WTC11 (cell line): ENCODE results near the gene MERTK. TPM values are rescaled to one million over a fixed set of nuclear protein-coding genes. Genes with fewer than 3 reads are reported as not detected.

Source experiments
- ATAC-seq: fragments of 200-7000 bp; cut with Tn5 transposase; 2 replicates; pipeline ENCODE4 v1.10.0; 2021; ENCODE audit warnings: mild to moderate bottlenecking, moderate library complexity
- CTCF ChIA-PET: fragments of 300-600 bp; sonication (Branson Sonifier 250); formaldehyde crosslinking; loops from one replicate; lab custom pipeline; 2021; ENCODE audit warnings: antibody characterized with exemption; lab: Charles Lee
- POLR2A ChIA-PET: fragments of 350-600 bp; sonication (Branson Sonifier 250); formaldehyde crosslinking; loops from one replicate; lab custom pipeline; 2021; ENCODE audit warnings: antibody characterized with exemption; lab: Charles Lee
- DNase-seq: peaks from one replicate; pipeline ENCODE4 v3.0.0; 2021; ENCODE audit warnings: low spot score
- H3K27ac Mint-ChIP-seq: 2 replicates; pipeline ENCODE4 v1.8.0; 2021; ENCODE audit warnings: mixed read lengths
- H3K27me3 Mint-ChIP-seq: 2 replicates; pipeline ENCODE4 v1.8.0; 2021; ENCODE audit warnings: low read depth, mild to moderate bottlenecking, moderate library complexity, mixed read lengths
- H3K36me3 Mint-ChIP-seq: 2 replicates; pipeline ENCODE4 v1.8.0; 2021; ENCODE audit warnings: mixed read lengths
- H3K4me1 Mint-ChIP-seq: 2 replicates; pipeline ENCODE4 v1.8.0; 2022; ENCODE audit warnings: mixed read lengths
- H3K4me3 Mint-ChIP-seq: 2 replicates; pipeline ENCODE4 v1.8.0; 2021; ENCODE audit warnings: mild to moderate bottlenecking, moderate library complexity, mixed read lengths
- H3K9me3 Mint-ChIP-seq: 2 replicates; pipeline ENCODE4 v1.8.0; 2021; ENCODE audit warnings: mixed read lengths
- EMX1 ChIP-seq: fragments of 250-450 bp; sonication (Bioruptor Pico); IDR thresholded peaks from 2 replicates; pipeline ENCODE4 v1.8.0; 2021; ENCODE audit warnings: mild to moderate bottlenecking
- ERG ChIP-seq: fragments of 250-450 bp; sonication (Bioruptor Pico); IDR thresholded peaks from 2 replicates; pipeline ENCODE4 v1.8.0; 2021; ENCODE audit warnings: mild to moderate bottlenecking
- FOXP1 ChIP-seq: sonication (generic); formaldehyde crosslinking; IDR thresholded peaks from 2 replicates; pipeline ENCODE4 v1.8.0; 2022; ENCODE audit warnings: missing genetic modification reagents, mild to moderate bottlenecking, moderate library complexity, borderline replicate concordance
- FOXP4 ChIP-seq: sonication (generic); formaldehyde crosslinking; IDR thresholded peaks from 2 replicates; pipeline ENCODE4 v1.8.0; 2022; ENCODE audit warnings: mild to moderate bottlenecking, missing genetic modification reagents
- JUN ChIP-seq: sonication (generic); formaldehyde crosslinking; IDR thresholded peaks from 2 replicates; pipeline ENCODE4 v1.8.0; 2023; ENCODE audit warnings: mild to moderate bottlenecking, missing genetic modification reagents
- NFE2L1 ChIP-seq: sonication (generic); formaldehyde crosslinking; IDR thresholded peaks from 2 replicates; pipeline ENCODE4 v1.8.1; 2023; ENCODE audit warnings: missing genetic modification reagents
- OVOL2 ChIP-seq: fragments of 250-450 bp; sonication (Bioruptor Pico); IDR thresholded peaks from 2 replicates; pipeline ENCODE4 v1.9.0; 2021; ENCODE audit warnings: mild to moderate bottlenecking, borderline replicate concordance
- PRDM15 ChIP-seq: sonication (generic); formaldehyde crosslinking; IDR thresholded peaks from 2 replicates; pipeline ENCODE4 v1.8.0; 2022; ENCODE audit warnings: missing genetic modification reagents
- SP1 ChIP-seq: sonication (generic); formaldehyde crosslinking; conservative IDR thresholded peaks from 2 replicates; pipeline ENCODE4 v1.8.1; 2022; ENCODE audit warnings: missing genetic modification reagents
- TEAD4 ChIP-seq: sonication (generic); formaldehyde crosslinking; IDR thresholded peaks from 2 replicates; pipeline ENCODE4 v1.8.0; 2022; ENCODE audit warnings: mild to moderate bottlenecking, missing genetic modification reagents
- TP53 ChIP-seq: sonication (generic); formaldehyde crosslinking; IDR thresholded peaks from 2 replicates; pipeline ENCODE4 v1.8.1; 2023; ENCODE audit warnings: mild to moderate bottlenecking, missing genetic modification reagents
- ZNF512 ChIP-seq: sonication (generic); formaldehyde crosslinking; IDR thresholded peaks from 2 replicates; pipeline ENCODE4 v1.8.1; 2022; ENCODE audit warnings: missing genetic modification reagents, borderline replicate concordance
- total RNA-seq: library from RNA; stranded (reverse); gene quantifications from 3 replicates; pipeline ENCODE4 v1.2.3, GENCODE V29; 2021
- TF ChIP-seq, protein P1 (sequence below): sonication (generic); formaldehyde crosslinking; IDR thresholded peaks from 2 replicates; pipeline ENCODE4 v1.8.0; 2023; ENCODE audit warnings: missing genetic modification reagents
- TF ChIP-seq, protein P2 (sequence below): fragments of 200-600 bp; IDR thresholded peaks from 2 replicates; pipeline ENCODE4 v1.8.0; 2022; ENCODE audit warnings: antibody characterized with exemption
- TF ChIP-seq, protein P3 (sequence below): sonication (generic); formaldehyde crosslinking; IDR thresholded peaks from 2 replicates; pipeline ENCODE4 v1.8.1; 2022; ENCODE audit warnings: mild to moderate bottlenecking, moderate library complexity, missing genetic modification reagents

MERTK gene
- total RNA-seq, 1 experiment from 2014 or later, result 6.9 TPM

DNA sequence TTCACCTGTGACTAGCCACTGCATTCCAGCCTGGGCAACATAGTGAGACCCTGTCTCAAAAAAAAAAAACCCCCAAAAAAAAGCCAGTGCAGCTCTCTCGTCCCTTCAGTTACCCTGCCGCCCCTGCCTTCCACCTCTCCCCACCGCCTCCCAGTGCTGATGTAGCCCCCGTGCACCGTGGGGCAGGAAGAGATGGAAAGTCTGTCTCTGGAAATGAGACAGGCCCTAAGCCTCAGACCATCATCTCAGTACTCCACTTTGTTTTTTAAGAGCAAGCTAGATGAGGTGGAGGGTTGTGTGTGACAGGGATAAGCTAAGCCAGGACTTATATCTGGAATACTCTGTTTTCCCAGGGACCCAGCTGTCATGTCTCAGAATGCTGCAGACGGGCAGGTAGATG lies 32.0 kb downstream of the MERTK start:
- Mint-ChIP-seq H3K9me3 (peaks cover 19% of the 10 kb centered on the region), H3K27ac (no peak overlapping the region), H3K27me3 (no peaks in the 10 kb centered on the region), H3K4me1 (peaks cover 6% of the 10 kb centered on the region), H3K4me3 (no peak overlapping the region), H3K36me3 (peaks cover 32% of the 10 kb centered on the region)
- ATAC-seq (no peak), DNase-seq (no peak)
- ChIA-PET CTCF (interaction anchor here (0.7 to 1.3 kb wide), 4 partner anchors 11 to 117 kb away, joined by 3 read pairs; no protein-coding TSS in a partner anchor), POLR2A (interaction anchor here (0.6 kb wide), 1 partner anchor 12 kb away, joined by 3 read pairs; no protein-coding TSS in a partner anchor)
- TF ChIP-seq ZNF512 (CRISPR knock-in tag), result no peak
- TF ChIP-seq TEAD4 (CRISPR knock-in tag), result no peak
- no peak for TF ChIP-seq FOXP1
- TF ChIP-seq, protein P1, sequence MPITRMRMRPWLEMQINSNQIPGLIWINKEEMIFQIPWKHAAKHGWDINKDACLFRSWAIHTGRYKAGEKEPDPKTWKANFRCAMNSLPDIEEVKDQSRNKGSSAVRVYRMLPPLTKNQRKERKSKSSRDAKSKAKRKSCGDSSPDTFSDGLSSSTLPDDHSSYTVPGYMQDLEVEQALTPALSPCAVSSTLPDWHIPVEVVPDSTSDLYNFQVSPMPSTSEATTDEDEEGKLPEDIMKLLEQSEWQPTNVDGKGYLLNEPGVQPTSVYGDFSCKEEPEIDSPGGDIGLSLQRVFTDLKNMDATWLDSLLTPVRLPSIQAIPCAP (CRISPR knock-in tag), result no peak
- TF ChIP-seq OVOL2 (CRISPR knock-in tag), result no peak
- no peak for TF ChIP-seq ERG (CRISPR knock-in tag)
- TF ChIP-seq, protein P2, sequence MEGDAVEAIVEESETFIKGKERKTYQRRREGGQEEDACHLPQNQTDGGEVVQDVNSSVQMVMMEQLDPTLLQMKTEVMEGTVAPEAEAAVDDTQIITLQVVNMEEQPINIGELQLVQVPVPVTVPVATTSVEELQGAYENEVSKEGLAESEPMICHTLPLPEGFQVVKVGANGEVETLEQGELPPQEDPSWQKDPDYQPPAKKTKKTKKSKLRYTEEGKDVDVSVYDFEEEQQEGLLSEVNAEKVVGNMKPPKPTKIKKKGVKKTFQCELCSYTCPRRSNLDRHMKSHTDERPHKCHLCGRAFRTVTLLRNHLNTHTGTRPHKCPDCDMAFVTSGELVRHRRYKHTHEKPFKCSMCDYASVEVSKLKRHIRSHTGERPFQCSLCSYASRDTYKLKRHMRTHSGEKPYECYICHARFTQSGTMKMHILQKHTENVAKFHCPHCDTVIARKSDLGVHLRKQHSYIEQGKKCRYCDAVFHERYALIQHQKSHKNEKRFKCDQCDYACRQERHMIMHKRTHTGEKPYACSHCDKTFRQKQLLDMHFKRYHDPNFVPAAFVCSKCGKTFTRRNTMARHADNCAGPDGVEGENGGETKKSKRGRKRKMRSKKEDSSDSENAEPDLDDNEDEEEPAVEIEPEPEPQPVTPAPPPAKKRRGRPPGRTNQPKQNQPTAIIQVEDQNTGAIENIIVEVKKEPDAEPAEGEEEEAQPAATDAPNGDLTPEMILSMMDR, result no peak
- no peak for TF ChIP-seq EMX1 (CRISPR knock-in tag)
- TF ChIP-seq JUN (CRISPR knock-in tag), result no peak
- TF ChIP-seq SP1 (CRISPR knock-in tag), result no peak
- TF ChIP-seq FOXP4 (CRISPR knock-in tag), result no peak
- TF ChIP-seq, protein P3, sequence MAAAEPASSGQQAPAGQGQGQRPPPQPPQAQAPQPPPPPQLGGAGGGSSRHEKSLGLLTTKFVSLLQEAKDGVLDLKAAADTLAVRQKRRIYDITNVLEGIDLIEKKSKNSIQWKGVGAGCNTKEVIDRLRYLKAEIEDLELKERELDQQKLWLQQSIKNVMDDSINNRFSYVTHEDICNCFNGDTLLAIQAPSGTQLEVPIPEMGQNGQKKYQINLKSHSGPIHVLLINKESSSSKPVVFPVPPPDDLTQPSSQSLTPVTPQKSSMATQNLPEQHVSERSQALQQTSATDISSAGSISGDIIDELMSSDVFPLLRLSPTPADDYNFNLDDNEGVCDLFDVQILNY (CRISPR knock-in tag), result no peak
- TF ChIP-seq PRDM15 (CRISPR knock-in tag), result no peak
- no peak for TF ChIP-seq NFE2L1 (CRISPR knock-in tag)
- no peak for TF ChIP-seq TP53 (CRISPR knock-in tag)
- TF ChIP-seq, all 79 proteins: peak for 0
